Measurements from ENCODE around the gene FHIT.

The FHIT gene

DNA sequence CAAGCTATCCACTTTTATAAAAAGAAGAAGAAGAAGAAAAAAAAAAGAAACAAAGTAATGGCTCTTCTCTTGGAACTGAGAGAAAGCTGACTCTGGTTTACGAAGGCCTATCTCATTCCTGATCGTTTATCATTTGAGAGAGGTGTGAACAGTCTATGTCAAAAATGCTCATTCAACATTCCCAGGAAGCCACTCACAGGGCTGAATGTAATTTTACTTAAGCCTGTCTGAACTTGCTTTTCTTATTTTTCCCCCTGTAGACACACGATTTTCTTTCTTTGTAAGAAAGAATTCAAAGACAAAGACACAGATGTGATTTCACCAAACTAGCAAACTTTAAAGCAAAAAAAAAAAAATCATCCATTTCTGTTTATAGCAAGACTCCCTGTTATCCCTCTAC, 805.8 kb downstream of the FHIT start:
- Histone ChIP-seq H3K36me3 (ENCODE audit: insufficient read depth, low read length) (no peaks in the 10 kb centered on the region), H3K9me3 (ENCODE audit: low read length) (no peaks in the 10 kb centered on the region), H3K27me3 (ENCODE audit: control insufficient read depth in 1 of 2, insufficient read depth in 2 of 2, low read length in 2 of 2) (peaks cover 0 to 8% of the 10 kb centered on the region in 2 donors), H3K4me3 (ENCODE audit: low read depth in 1 of 2, low read length in 2 of 2) (no peak overlapping the region), H3K27ac (ENCODE audit: low read depth, low read length) (no peak overlapping the region), H3K9ac (ENCODE audit: low read length) (no peak overlapping the region), H3K4me1 (ENCODE audit: insufficient read depth, low read length) (no peaks in the 10 kb centered on the region)

GRCh38 chr3:60444898-60445437, 806.3 kb downstream of the FHIT start:
- H3K9me3 ChIP-seq (ENCODE audit: low read length): no peaks in the 10 kb centered on the region
- H3K4me3 ChIP-seq (ENCODE audit: low read depth in 1 of 2, low read length in 2 of 2): no peak overlapping the region
- H3K36me3 ChIP-seq (ENCODE audit: insufficient read depth, low read length): no peaks in the 10 kb centered on the region
- H3K9ac ChIP-seq (ENCODE audit: low read length): no peak overlapping the region
- H3K27ac ChIP-seq (ENCODE audit: low read depth, low read length): no peak overlapping the region
- no peaks in the 10 kb centered on the region for H3K4me1 ChIP-seq (ENCODE audit: insufficient read depth, low read length)
- H3K27me3 ChIP-seq (ENCODE audit: control insufficient read depth in 1 of 2, insufficient read depth in 2 of 2, low read length in 2 of 2): peaks cover 0 to 8% of the 10 kb centered on the region in 2 donors

- Histone ChIP-seq H3K9me3 (ENCODE audit: low read length) (no peaks in the 10 kb centered on the region), H3K4me3 (ENCODE audit: low read depth in 1 of 2, low read length in 2 of 2) (no peak overlapping the region), H3K27me3 (ENCODE audit: control insufficient read depth in 1 of 2, insufficient read depth in 2 of 2, low read length in 2 of 2) (no peaks in the 10 kb centered on the region), H3K4me1 (ENCODE audit: insufficient read depth, low read length) (no peaks in the 10 kb centered on the region), H3K9ac (ENCODE audit: low read length) (no peak overlapping the region), H3K27ac (ENCODE audit: low read depth, low read length) (no peak overlapping the region), H3K36me3 (ENCODE audit: insufficient read depth, low read length) (no peaks in the 10 kb centered on the region)
Measured at GRCh38 chr3:60440869-60441268, 810.4 kb downstream of the FHIT start.

DNA sequence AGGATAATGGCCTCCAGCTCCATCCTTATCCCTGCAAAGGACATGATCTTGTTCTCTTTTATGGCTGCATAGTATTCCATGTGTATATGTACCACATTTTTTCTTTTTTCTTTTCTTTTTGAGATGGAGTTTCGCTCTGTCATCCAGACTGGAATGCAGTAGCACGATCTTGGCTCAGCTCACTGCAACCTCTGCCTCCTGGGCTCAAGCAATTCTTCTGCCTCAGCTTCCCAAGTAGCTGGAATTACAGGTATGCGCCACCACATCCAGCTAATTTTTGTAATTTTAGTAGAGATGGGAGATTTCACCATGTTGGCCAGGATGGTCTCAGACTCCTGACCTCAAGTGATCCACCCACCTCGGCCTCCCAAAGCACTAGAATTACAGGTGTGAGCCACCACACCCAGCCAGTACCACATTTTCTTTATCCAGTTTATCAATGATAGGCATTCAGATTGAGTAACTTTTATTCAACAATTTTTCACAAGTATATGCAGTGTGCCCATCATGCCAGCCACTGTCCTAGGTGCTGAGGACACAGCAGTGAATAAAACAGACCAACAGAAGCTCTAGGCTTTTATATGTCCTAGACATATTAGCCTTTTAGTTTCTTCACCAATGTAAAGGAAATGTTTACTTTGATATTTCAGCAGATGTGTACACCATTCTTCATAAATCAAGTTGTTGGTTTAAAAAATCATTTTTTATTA, 815.2 kb downstream of the FHIT start:
- Histone ChIP-seq H3K27ac (ENCODE audit: low read depth, low read length) (no peak overlapping the region), H3K9ac (ENCODE audit: low read length) (no peak overlapping the region), H3K36me3 (ENCODE audit: insufficient read depth, low read length) (no peaks in the 10 kb centered on the region), H3K4me1 (ENCODE audit: insufficient read depth, low read length) (no peaks in the 10 kb centered on the region), H3K9me3 (ENCODE audit: low read length) (no peaks in the 10 kb centered on the region), H3K27me3 (ENCODE audit: control insufficient read depth in 1 of 2, insufficient read depth in 2 of 2, low read length in 2 of 2) (no peaks in the 10 kb centered on the region), H3K4me3 (ENCODE audit: low read depth in 1 of 2, low read length in 2 of 2) (no peak overlapping the region)

DNA sequence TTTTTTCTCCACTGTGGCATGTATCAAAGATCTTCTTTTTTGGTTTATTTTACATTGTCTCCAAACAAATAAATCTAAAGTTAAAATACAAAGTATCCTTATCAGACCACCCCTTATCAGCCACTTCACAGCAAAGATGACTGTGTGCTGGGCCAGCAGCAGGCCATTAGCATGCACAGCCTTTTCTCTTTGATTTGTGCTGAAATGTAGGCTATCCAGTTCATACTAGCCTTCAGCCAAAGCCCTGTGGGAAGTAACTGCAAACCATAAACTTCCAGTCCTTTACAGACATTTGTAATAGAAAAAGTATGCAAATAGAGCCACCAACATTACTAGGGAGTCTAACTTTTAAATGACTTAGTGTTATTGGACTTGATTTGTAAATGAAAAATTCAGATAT, 816.3 kb downstream of the FHIT start:
- Histone ChIP-seq H3K27ac (ENCODE audit: low read depth, low read length) (no peak overlapping the region), H3K27me3 (ENCODE audit: control insufficient read depth in 1 of 2, insufficient read depth in 2 of 2, low read length in 2 of 2) (no peaks in the 10 kb centered on the region), H3K9ac (ENCODE audit: low read length) (no peak overlapping the region), H3K4me3 (ENCODE audit: low read depth in 1 of 2, low read length in 2 of 2) (no peak overlapping the region), H3K36me3 (ENCODE audit: insufficient read depth, low read length) (no peaks in the 10 kb centered on the region), H3K4me1 (ENCODE audit: insufficient read depth, low read length) (no peaks in the 10 kb centered on the region), H3K9me3 (ENCODE audit: low read length) (no peaks in the 10 kb centered on the region)

DNA sequence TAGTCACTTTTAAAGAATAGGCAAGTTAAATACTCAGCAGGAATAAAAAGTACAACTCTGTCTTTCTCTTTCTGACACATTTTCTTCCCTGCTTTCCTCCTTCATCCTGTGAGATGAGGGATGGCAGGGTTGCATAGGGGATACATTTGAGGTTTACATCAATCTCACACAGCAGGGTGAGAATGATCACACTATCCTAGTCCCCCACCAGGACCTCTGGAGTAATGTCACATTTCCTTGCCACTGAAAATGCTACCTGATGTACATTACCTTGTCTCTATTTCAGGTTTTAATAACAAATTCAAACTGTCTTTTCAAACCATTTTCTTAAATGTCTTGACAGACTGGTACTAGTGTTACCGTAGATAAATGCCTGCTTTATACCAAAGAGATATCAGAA, 816.9 kb downstream of the FHIT start:
- H3K27me3 ChIP-seq (ENCODE audit: control insufficient read depth in 1 of 2, insufficient read depth in 2 of 2, low read length in 2 of 2): no peaks in the 10 kb centered on the region
- H3K36me3 ChIP-seq (ENCODE audit: insufficient read depth, low read length): no peaks in the 10 kb centered on the region
- no peaks in the 10 kb centered on the region for H3K9me3 ChIP-seq (ENCODE audit: low read length)
- H3K27ac ChIP-seq (ENCODE audit: low read depth, low read length): no peak overlapping the region
- H3K4me1 ChIP-seq (ENCODE audit: insufficient read depth, low read length): no peaks in the 10 kb centered on the region
- no peak overlapping the region for H3K4me3 ChIP-seq (ENCODE audit: low read depth in 1 of 2, low read length in 2 of 2)
- no peak overlapping the region for H3K9ac ChIP-seq (ENCODE audit: low read length)

- H3K36me3 ChIP-seq (ENCODE audit: insufficient read depth, low read length): no peaks in the 10 kb centered on the region
- H3K4me3 ChIP-seq (ENCODE audit: low read depth in 1 of 2, low read length in 2 of 2): no peak overlapping the region
- H3K4me1 ChIP-seq (ENCODE audit: insufficient read depth, low read length): no peaks in the 10 kb centered on the region
- H3K27ac ChIP-seq (ENCODE audit: low read depth, low read length): no peak overlapping the region
- no peak overlapping the region for H3K9ac ChIP-seq (ENCODE audit: low read length)
- H3K9me3 ChIP-seq (ENCODE audit: low read length): no peaks in the 10 kb centered on the region
- H3K27me3 ChIP-seq (ENCODE audit: control insufficient read depth in 1 of 2, insufficient read depth in 2 of 2, low read length in 2 of 2): no peaks in the 10 kb centered on the region
Measured at GRCh38 chr3:60431599-60431958, 819.7 kb downstream of the FHIT start.

- no peaks in the 10 kb centered on the region for H3K36me3 ChIP-seq (ENCODE audit: insufficient read depth, low read length)
- H3K27ac ChIP-seq (ENCODE audit: low read depth, low read length): no peak overlapping the region
- no peak overlapping the region for H3K4me3 ChIP-seq (ENCODE audit: low read depth in 1 of 2, low read length in 2 of 2)
- H3K9ac ChIP-seq (ENCODE audit: low read length): no peak overlapping the region
- no peaks in the 10 kb centered on the region for H3K4me1 ChIP-seq (ENCODE audit: insufficient read depth, low read length)
- H3K27me3 ChIP-seq (ENCODE audit: control insufficient read depth in 1 of 2, insufficient read depth in 2 of 2, low read length in 2 of 2): no peaks in the 10 kb centered on the region
- H3K9me3 ChIP-seq (ENCODE audit: low read length): no peaks in the 10 kb centered on the region
Measured at GRCh38 chr3:60430205-60430604, 821.0 kb downstream of the FHIT start.

- no peak overlapping the region for H3K9ac ChIP-seq (ENCODE audit: low read length)
- no peaks in the 10 kb centered on the region for H3K4me1 ChIP-seq (ENCODE audit: insufficient read depth, low read length)
- no peak overlapping the region for H3K4me3 ChIP-seq (ENCODE audit: low read depth in 1 of 2, low read length in 2 of 2)
- no peaks in the 10 kb centered on the region for H3K36me3 ChIP-seq (ENCODE audit: insufficient read depth, low read length)
- H3K9me3 ChIP-seq (ENCODE audit: low read length): no peaks in the 10 kb centered on the region
- no peaks in the 10 kb centered on the region for H3K27me3 ChIP-seq (ENCODE audit: control insufficient read depth in 1 of 2, insufficient read depth in 2 of 2, low read length in 2 of 2)
- H3K27ac ChIP-seq (ENCODE audit: low read depth, low read length): no peak overlapping the region
Measured at GRCh38 chr3:60427109-60427508, 824.1 kb downstream of the FHIT start.

- Histone ChIP-seq H3K9ac (ENCODE audit: low read length) (no peak overlapping the region), H3K9me3 (ENCODE audit: low read length) (no peaks in the 10 kb centered on the region), H3K27ac (ENCODE audit: low read depth, low read length) (no peak overlapping the region), H3K36me3 (ENCODE audit: insufficient read depth, low read length) (no peaks in the 10 kb centered on the region), H3K4me3 (ENCODE audit: low read depth in 1 of 2, low read length in 2 of 2) (no peak overlapping the region), H3K27me3 (ENCODE audit: control insufficient read depth in 1 of 2, insufficient read depth in 2 of 2, low read length in 2 of 2) (no peaks in the 10 kb centered on the region), H3K4me1 (ENCODE audit: insufficient read depth, low read length) (no peaks in the 10 kb centered on the region)
Measured at GRCh38 chr3:60424942-60425341, 826.3 kb downstream of the FHIT start.

- Histone ChIP-seq H3K4me3 (ENCODE audit: low read depth in 1 of 2, low read length in 2 of 2) (no peak overlapping the region), H3K4me1 (ENCODE audit: insufficient read depth, low read length) (no peaks in the 10 kb centered on the region), H3K36me3 (ENCODE audit: insufficient read depth, low read length) (no peaks in the 10 kb centered on the region), H3K9me3 (ENCODE audit: low read length) (no peaks in the 10 kb centered on the region), H3K27ac (ENCODE audit: low read depth, low read length) (no peak overlapping the region), H3K27me3 (ENCODE audit: control insufficient read depth in 1 of 2, insufficient read depth in 2 of 2, low read length in 2 of 2) (no peaks in the 10 kb centered on the region), H3K9ac (ENCODE audit: low read length) (no peak overlapping the region)
Measured at GRCh38 chr3:60424034-60424433, 827.2 kb downstream of the FHIT start.

DNA sequence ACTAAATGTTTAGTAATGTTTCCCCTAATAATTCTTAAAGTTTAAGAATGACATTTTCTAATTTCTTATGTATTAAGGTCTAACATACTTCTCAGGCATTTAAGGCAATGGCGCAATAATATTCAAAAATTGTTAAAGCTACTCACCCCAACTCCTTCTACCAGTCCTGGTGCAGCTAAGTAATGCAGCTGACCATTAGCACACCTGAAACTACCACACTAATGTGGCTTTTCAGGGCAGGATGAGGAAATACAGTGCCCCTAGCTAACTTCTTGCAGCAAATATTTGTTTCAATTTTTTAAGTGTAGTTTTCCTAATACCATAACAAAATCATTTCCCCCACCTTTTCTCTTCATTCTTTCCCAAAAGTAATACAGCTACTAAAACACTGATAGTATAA, 827.7 kb downstream of the FHIT start:
- Histone ChIP-seq H3K9ac (ENCODE audit: low read length) (no peak overlapping the region), H3K27me3 (ENCODE audit: control insufficient read depth in 1 of 2, insufficient read depth in 2 of 2, low read length in 2 of 2) (no peaks in the 10 kb centered on the region), H3K4me3 (ENCODE audit: low read depth in 1 of 2, low read length in 2 of 2) (no peak overlapping the region), H3K27ac (ENCODE audit: low read depth, low read length) (no peak overlapping the region), H3K9me3 (ENCODE audit: low read length) (no peaks in the 10 kb centered on the region), H3K4me1 (ENCODE audit: insufficient read depth, low read length) (no peaks in the 10 kb centered on the region), H3K36me3 (ENCODE audit: insufficient read depth, low read length) (no peaks in the 10 kb centered on the region)
